Measurements from ENCODE around the gene C9orf78. TPM values are rescaled to one million over a fixed set of nuclear protein-coding genes. Genes with fewer than 3 reads are reported as not detected.

The C9orf78 gene
- total RNA-seq (2021) (34.1 to 36.8 TPM (median 36.4 TPM) in 3 replicates), Bru-seq, nascent RNA (percentile 91 among the genes with signal in this experiment)
- long read RNA-seq, experiment 1, transcript C9orf78-201 (9 exons, 1,795 nt): major isoform, 235 of 265 reads
- long read RNA-seq, experiment 1, partial matches to known transcripts: 6 of 265 reads
- long read RNA-seq, experiment 1, other reads (novel, unspliced or antisense): 24 of 265 reads
- long read RNA-seq, experiment 2, transcript C9orf78-201 (9 exons, 1,795 nt): major isoform, 30 of 57 reads
- long read RNA-seq, experiment 2, partial matches to known transcripts: 14 of 57 reads
- long read RNA-seq, experiment 2, other reads (novel, unspliced or antisense): 13 of 57 reads
- long read RNA-seq, experiment 3, transcript C9orf78-201 (9 exons, 1,795 nt): major isoform, 245 of 331 reads
- long read RNA-seq, experiment 3, partial matches to known transcripts: 47 of 331 reads
- long read RNA-seq, experiment 3, other reads (novel, unspliced or antisense): 38 of 331 reads

- DNase-seq (ENCODE audit: low spot score): peak; percentile 97
- ChIA-PET CTCF (interaction anchor here (0.6 kb wide), 1 partner anchor 27 kb away, joined by 3 read pairs; no protein-coding TSS in a partner anchor), POLR2A (interaction anchor here (0.6 to 1.5 kb wide), 2 partner anchors 12 to 218 kb away, joined by 3 to 4 read pairs; partner anchors contain the start of genes GPR107 and TOR1A)
- H3K27me3 Mint-ChIP-seq (ENCODE audit: low read depth): no peaks in the 10 kb centered on the region
- H3K9me3 Mint-ChIP-seq: no peaks in the 10 kb centered on the region
- peak; percentile 96 for ATAC-seq
- peak within 1 kb of the TSS; percentile 98 for H3K27ac Mint-ChIP-seq
- TF ChIP-seq SP1 (CRISPR knock-in tag; conservative IDR thresholded peaks at IDR 0.05) (peak; percentile 94), FOXK1 (CRISPR knock-in tag; IDR thresholded peaks at IDR 0.05) (peak; percentile 67), GRHL2 (CRISPR knock-in tag; IDR thresholded peaks at IDR 0.05; ENCODE audit: insufficient replicate concordance, severe bottlenecking) (no peak), CREB1 (CRISPR knock-in tag; IDR thresholded peaks at IDR 0.05) (no peak), MLX (CRISPR knock-in tag; IDR thresholded peaks at IDR 0.05) (0 out of 2 replicates have a peak, but pooled peaks have one; percentile 18), TEAD1 (CRISPR knock-in tag; IDR thresholded peaks at IDR 0.05) (0 out of 2 replicates have a peak, but pooled peaks have one; percentile 38), HMGXB4 (CRISPR knock-in tag; IDR thresholded peaks at IDR 0.05) (peak; percentile 76; the same call in 1 of the 2 replicates), MYBL2 (CRISPR knock-in tag; IDR thresholded peaks at IDR 0.05) (no peak), ZNF671 (CRISPR knock-in tag; IDR thresholded peaks at IDR 0.05) (no peak), MAX (CRISPR knock-in tag; IDR thresholded peaks at IDR 0.05) (peak; percentile 50; the same call in 1 of the 2 replicates), TCF7 (CRISPR knock-in tag; IDR thresholded peaks at IDR 0.05; ENCODE audit: low read depth) (no peak), NFYB (CRISPR knock-in tag; conservative IDR thresholded peaks at IDR 0.05; ENCODE audit: low read depth) (peak; percentile 74), IRF2 (CRISPR knock-in tag; IDR thresholded peaks at IDR 0.05; ENCODE audit: borderline replicate concordance, low read depth) (no peak), CREM (CRISPR knock-in tag; IDR thresholded peaks at IDR 0.05) (peak; percentile 93), ETV6 (CRISPR knock-in tag; IDR thresholded peaks at IDR 0.05) (no peak), ZNF396 (CRISPR knock-in tag; IDR thresholded peaks at IDR 0.05; ENCODE audit: borderline replicate concordance) (no peak), NFE2L1 (CRISPR knock-in tag; IDR thresholded peaks at IDR 0.05) (no peak), NFATC4 (CRISPR knock-in tag; IDR thresholded peaks at IDR 0.05) (no peak), ZNF281 (CRISPR knock-in tag; IDR thresholded peaks at IDR 0.05) (no peak), ZNF121 (CRISPR knock-in tag; IDR thresholded peaks at IDR 0.05) (no peak), PRRX2 (CRISPR knock-in tag; IDR thresholded peaks at IDR 0.05) (no peak), ATF1 (CRISPR knock-in tag; IDR thresholded peaks at IDR 0.05) (no peak), ARID4B (CRISPR knock-in tag; IDR thresholded peaks at IDR 0.05; ENCODE audit: borderline replicate concordance) (peak; percentile 61; the same call in 1 of the 2 replicates)
- H3K36me3 Mint-ChIP-seq: peaks cover 20% of the 10 kb centered on the region
- H3K4me3 Mint-ChIP-seq: peak within 1 kb of the TSS; percentile 99
- peaks cover 56% of the 10 kb centered on the region for H3K4me1 Mint-ChIP-seq
Observed at GRCh38 chr9:129835128-129835859, at the start of gene C9orf78, which contains the start of gene USP20. C9orf78 (minus strand) TSS chr9:129835275; CDS start chr9:129835221, 54 bp downstream. USP20 (plus strand) TSS chr9:129835458; CDS start chr9:129852556, 17,098 bp downstream.
